OCI-LY1 (cell line): ENCODE data around the gene CACNA1D.

Experiments used
- H2AFZ ChIP-seq: fragments of 200-600 bp; sonication (generic), shearing (Covaris generic); 2 replicates; pipeline ENCODE4 v1.6.0; 2014; ENCODE audit warnings: antibody characterized with exemption, mild to moderate bottlenecking, low read length
- H3F3A ChIP-seq: fragments of 200-600 bp; sonication (generic), shearing (Covaris generic); 2 replicates; pipeline ENCODE4 v1.6.0; 2014; ENCODE audit warnings: mild to moderate bottlenecking, antibody characterized with exemption, low read length, moderate library complexity; ENCODE audit not compliant: insufficient read depth
- H3K27ac ChIP-seq: fragments of 200-600 bp; sonication (generic); 2 replicates; pipeline ENCODE4 v1.5.1; 2014; ENCODE audit warnings: low read length, mixed run types, mild to moderate bottlenecking, low read depth; ENCODE audit not compliant: poor library complexity, severe bottlenecking
- H3K27me3 ChIP-seq: fragments of 200-600 bp; sonication (generic); 2 replicates; pipeline ENCODE4 v1.6.0; 2014; ENCODE audit warnings: antibody characterized with exemption, mild to moderate bottlenecking, low read length, moderate library complexity; ENCODE audit not compliant: insufficient read depth
- H3K36me3 ChIP-seq: fragments of 200-600 bp; sonication (generic); 2 replicates; pipeline ENCODE4 v1.6.1; 2014; ENCODE audit warnings: mild to moderate bottlenecking, antibody characterized with exemption, low read length, moderate library complexity, mixed read lengths; ENCODE audit not compliant: insufficient read depth
- H3K4me1 ChIP-seq: fragments of 200-600 bp; sonication (generic); 2 replicates; pipeline ENCODE4 v1.5.1; 2014; ENCODE audit warnings: mild to moderate bottlenecking, low read length, moderate library complexity; ENCODE audit not compliant: insufficient read depth, severe bottlenecking
- H3K4me2 ChIP-seq: fragments of 200-600 bp; sonication (generic), shearing (Covaris generic); 2 replicates; pipeline ENCODE4 v1.6.1; 2014; ENCODE audit warnings: low read length
- H3K4me3 ChIP-seq: fragments of 200-600 bp; sonication (generic); 2 replicates; pipeline ENCODE4 v1.5.1; 2014; ENCODE audit warnings: low read length, low read depth, mild to moderate bottlenecking, mixed read lengths; ENCODE audit not compliant: poor library complexity, severe bottlenecking
- H3K79me2 ChIP-seq: fragments of 200-600 bp; shearing (Covaris generic); 2 replicates; pipeline ENCODE4 v1.6.1; 2016; ENCODE audit warnings: mixed run types, low read length, mixed read lengths; ENCODE audit not compliant: insufficient read depth
- H3K9ac ChIP-seq: fragments of 200-600 bp; sonication (generic), shearing (Covaris generic); 2 replicates; pipeline ENCODE4 v1.6.1; 2014; ENCODE audit warnings: mild to moderate bottlenecking, low read length, mixed read lengths
- H3K9me2 ChIP-seq: fragments of 200-600 bp; sonication (generic), shearing (Covaris generic); 2 replicates; pipeline ENCODE4 v1.6.1; 2014; ENCODE audit warnings: low read depth, mild to moderate bottlenecking, low read length, mixed read lengths
- H3K9me3 ChIP-seq: fragments of 200-600 bp; shearing (Covaris generic); 2 replicates; pipeline ENCODE4 v1.6.1; 2014; ENCODE audit warnings: low read length, mixed read lengths
- H4K20me1 ChIP-seq: fragments of 200-600 bp; sonication (generic), shearing (Covaris generic); 2 replicates; pipeline ENCODE4 v1.6.0; 2016; ENCODE audit warnings: mild to moderate bottlenecking, low read length; ENCODE audit not compliant: insufficient read depth
- CTCF ChIP-seq: fragments of 200-600 bp; sonication (generic), shearing (Covaris generic); IDR thresholded peaks from 2 replicates; pipeline ENCODE4 v1.5.1; 2017; ENCODE audit warnings: mild to moderate bottlenecking, antibody characterized with exemption, low read length, moderate library complexity, mixed read lengths
- EZH2 ChIP-seq: fragments of 200-600 bp; sonication (generic), shearing (Covaris generic); IDR thresholded peaks from 2 replicates; pipeline ENCODE4 v1.8.0; 2017; ENCODE audit warnings: borderline replicate concordance, mixed run types, mild to moderate bottlenecking, antibody characterized with exemption, low read length, moderate library complexity, mixed read lengths

CACNA1D gene

GRCh38 chr3:53671961-53672299, 177.5 kb downstream of the CACNA1D start:
- TF ChIP-seq EZH2 (no peak), CTCF (no peak)

GRCh38 chr3:53672981-53673380, 178.6 kb downstream of the CACNA1D start:
- no peak overlapping the region for H3K9ac ChIP-seq
- no peak overlapping the region for H3K4me3 ChIP-seq

More at GRCh38 chr3:53671961-53672299, 177.5 kb downstream of the CACNA1D start:
- Histone ChIP-seq H3K79me2 (no peaks in the 10 kb centered on the region), H3K27ac (no peak overlapping the region), H4K20me1 (no peaks in the 10 kb centered on the region), H3K9me3 (no peaks in the 10 kb centered on the region), H3K4me1 (no peaks in the 10 kb centered on the region), H3K9ac (no peak overlapping the region), H3F3A (no peaks in the 10 kb centered on the region), H2AFZ (no peak overlapping the region), H3K4me2 (no peak overlapping the region), H3K4me3 (no peak overlapping the region), H3K36me3 (no peaks in the 10 kb centered on the region), H3K9me2 (no peaks in the 10 kb centered on the region), H3K27me3 (no peaks in the 10 kb centered on the region)

GRCh38 chr3:53673722-53674350, 179.4 kb downstream of the CACNA1D start:
- Histone ChIP-seq H3K36me3 (no peaks in the 10 kb centered on the region), H2AFZ (no peak overlapping the region), H3K27me3 (no peaks in the 10 kb centered on the region), H3F3A (no peaks in the 10 kb centered on the region), H3K9me3 (no peaks in the 10 kb centered on the region), H3K27ac (no peak overlapping the region), H3K4me2 (no peak overlapping the region), H3K4me1 (no peaks in the 10 kb centered on the region), H3K79me2 (no peaks in the 10 kb centered on the region), H3K4me3 (no peak overlapping the region), H3K9ac (no peak overlapping the region), H3K9me2 (no peaks in the 10 kb centered on the region), H4K20me1 (no peaks in the 10 kb centered on the region)
- no peak for TF ChIP-seq EZH2
- no peak for TF ChIP-seq CTCF

More at GRCh38 chr3:53672981-53673380, 178.6 kb downstream of the CACNA1D start:
- Histone ChIP-seq H3K9me2 (no peaks in the 10 kb centered on the region), H4K20me1 (no peaks in the 10 kb centered on the region), H2AFZ (no peak overlapping the region), H3K36me3 (no peaks in the 10 kb centered on the region), H3K27me3 (no peaks in the 10 kb centered on the region), H3K4me2 (no peak overlapping the region), H3K9me3 (no peaks in the 10 kb centered on the region), H3K79me2 (no peaks in the 10 kb centered on the region), H3F3A (no peaks in the 10 kb centered on the region), H3K27ac (no peak overlapping the region), H3K4me1 (no peaks in the 10 kb centered on the region)
- no peak for TF ChIP-seq EZH2
- no peak for TF ChIP-seq CTCF
